Fibroblast of the aortic adventitia (primary cell): ENCODE measurements around the gene SERPINB7. TPM values are rescaled to one million over a fixed set of nuclear protein-coding genes. Genes with fewer than 3 reads are reported as not detected.
A peak's percentile ranks its signal among the peaks of the same experiment; 100 is the strongest.

Experiments used
- DNase-seq: peaks from one replicate; pipeline ENCODE4 v3.0.0-alpha.2; 2010; ENCODE audit warnings: low read depth
- H3K4me3 ChIP-seq: 2 replicates; pipeline ENCODE4 v1.5.1; 2011; ENCODE audit warnings: low read depth, mild to moderate bottlenecking, control low read depth, low read length, moderate library complexity
- CTCF ChIP-seq: IDR thresholded peaks from 2 replicates; pipeline ENCODE4 v1.5.1; 2011; ENCODE audit warnings: mild to moderate bottlenecking, low read length, control low read depth, inconsistent platforms; ENCODE audit not compliant: insufficient read depth
- total RNA-seq: library from RNA; depleted of rRNA; stranded (reverse); fragments of >200 nt; gene quantifications from 2 replicates; pipeline ENCODE4 v1.2.3, GENCODE V29; 2012; ENCODE audit warnings: low replicate concordance

SERPINB7 gene
- total RNA-seq, 1 donor, result 0.27 TPM

- H3K4me3 ChIP-seq, result no peak overlapping the region
- peak; percentile 52 for DNase-seq
- no peak for TF ChIP-seq CTCF
These were observed 12.7 kb upstream of the SERPINB7 start for GRCh38 chr18:63762518-63762917.

DNA sequence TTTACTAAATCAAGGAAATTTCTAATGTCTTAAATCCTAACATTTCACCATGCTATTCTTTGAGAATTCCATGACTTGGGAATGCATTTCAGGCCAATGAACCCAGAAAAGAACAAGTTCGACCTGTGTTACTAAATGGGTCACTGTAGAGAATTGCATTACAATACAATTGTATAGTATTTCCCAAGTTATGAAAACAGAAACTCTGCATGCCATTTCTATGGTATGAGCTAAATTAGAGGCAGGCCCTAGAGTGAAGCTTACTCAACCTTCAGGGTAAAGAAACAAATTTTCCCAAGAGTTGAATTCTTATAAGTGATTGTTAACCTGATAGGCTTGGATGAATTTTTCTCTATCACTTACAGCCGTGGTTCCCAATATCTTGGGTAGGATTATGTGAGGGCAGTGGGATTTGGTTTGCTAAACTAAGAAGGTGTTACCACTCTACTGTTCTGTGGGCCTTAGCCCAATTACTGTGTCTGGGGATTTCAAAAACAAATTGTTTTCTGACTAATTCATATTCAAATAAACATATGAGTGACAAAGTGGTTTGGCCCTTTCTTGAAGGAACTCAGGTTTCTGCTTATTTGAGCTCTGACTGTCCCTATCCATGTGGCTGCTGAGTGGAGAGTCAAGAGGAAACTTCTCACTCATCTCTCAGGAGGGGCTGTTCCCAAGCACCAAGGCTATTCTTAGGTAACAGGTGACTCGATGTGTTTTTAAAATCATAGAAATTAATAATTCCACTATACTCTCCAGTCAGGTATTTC lies 11.2 kb upstream of the SERPINB7 start:
- no peak for TF ChIP-seq CTCF
- DNase-seq, result peak; percentile 24
- no peak overlapping the region for H3K4me3 ChIP-seq

GRCh38 chr18:63765837-63766236 lies 9.4 kb upstream of the SERPINB7 start:
- no peak for DNase-seq
- no peak overlapping the region for H3K4me3 ChIP-seq
- no peak for TF ChIP-seq CTCF

DNA sequence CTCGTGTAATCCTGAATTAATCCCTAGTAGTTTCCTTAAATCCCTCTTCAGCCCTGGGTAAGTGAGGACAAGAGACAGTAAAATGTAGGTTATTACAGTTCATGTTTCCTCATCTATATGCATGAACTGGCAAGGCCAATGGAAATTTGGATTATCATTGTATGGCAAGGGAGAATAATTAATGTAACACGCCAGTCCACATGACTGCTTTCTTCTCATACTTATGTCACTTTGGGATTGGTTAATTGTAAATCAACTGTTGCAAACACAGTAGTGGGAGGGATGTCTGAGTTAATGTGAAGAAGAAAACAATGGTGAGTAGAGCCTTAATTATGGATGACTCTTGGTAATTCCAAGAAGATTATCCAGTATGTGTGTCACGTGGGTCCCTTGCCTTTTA lies 1.7 kb upstream of the SERPINB7 start:
- no peak overlapping the region for H3K4me3 ChIP-seq
- no peak for DNase-seq
- TF ChIP-seq CTCF, result no peak

GRCh38 chr18:63774511-63774910 lies 707 bp upstream of the SERPINB7 start:
- TF ChIP-seq CTCF, result no peak
- DNase-seq, result peak; percentile 9
- no peak overlapping the region for H3K4me3 ChIP-seq

DNA sequence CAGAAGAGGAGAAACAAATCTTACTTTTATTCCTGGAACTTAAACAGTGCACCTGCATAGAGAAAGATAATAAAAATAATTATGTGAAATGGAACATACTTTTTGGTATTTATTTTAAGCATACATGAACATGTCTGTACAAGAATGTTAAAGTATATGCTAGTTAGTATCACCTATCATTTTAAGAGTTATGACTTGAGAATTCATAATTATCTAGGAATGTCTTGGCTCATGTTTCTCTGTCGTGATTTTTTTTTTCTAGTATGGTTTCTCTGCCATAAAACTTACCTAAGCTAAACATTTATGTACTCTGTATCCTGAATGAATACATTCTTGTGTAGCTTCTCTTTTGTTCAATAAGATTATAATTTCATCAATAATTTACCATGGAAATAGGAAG lies 4.2 kb downstream of the SERPINB7 start:
- H3K4me3 ChIP-seq, result no peak overlapping the region
- TF ChIP-seq CTCF, result no peak
- DNase-seq, result no peak

- H3K4me3 ChIP-seq, result no peak overlapping the region
- no peak for TF ChIP-seq CTCF
- DNase-seq, result no peak
These were observed 8.2 kb downstream of the SERPINB7 start for GRCh38 chr18:63783394-63783793.
